Fibroblast of the conjunctiva (primary cell): ENCODE measurements around the gene SPR.

Experiments
- DNase-seq: peaks from one replicate; pipeline ENCODE4 v3.0.0-alpha.2; 2010; ENCODE audit warnings: low read depth

The SPR gene

DNA sequence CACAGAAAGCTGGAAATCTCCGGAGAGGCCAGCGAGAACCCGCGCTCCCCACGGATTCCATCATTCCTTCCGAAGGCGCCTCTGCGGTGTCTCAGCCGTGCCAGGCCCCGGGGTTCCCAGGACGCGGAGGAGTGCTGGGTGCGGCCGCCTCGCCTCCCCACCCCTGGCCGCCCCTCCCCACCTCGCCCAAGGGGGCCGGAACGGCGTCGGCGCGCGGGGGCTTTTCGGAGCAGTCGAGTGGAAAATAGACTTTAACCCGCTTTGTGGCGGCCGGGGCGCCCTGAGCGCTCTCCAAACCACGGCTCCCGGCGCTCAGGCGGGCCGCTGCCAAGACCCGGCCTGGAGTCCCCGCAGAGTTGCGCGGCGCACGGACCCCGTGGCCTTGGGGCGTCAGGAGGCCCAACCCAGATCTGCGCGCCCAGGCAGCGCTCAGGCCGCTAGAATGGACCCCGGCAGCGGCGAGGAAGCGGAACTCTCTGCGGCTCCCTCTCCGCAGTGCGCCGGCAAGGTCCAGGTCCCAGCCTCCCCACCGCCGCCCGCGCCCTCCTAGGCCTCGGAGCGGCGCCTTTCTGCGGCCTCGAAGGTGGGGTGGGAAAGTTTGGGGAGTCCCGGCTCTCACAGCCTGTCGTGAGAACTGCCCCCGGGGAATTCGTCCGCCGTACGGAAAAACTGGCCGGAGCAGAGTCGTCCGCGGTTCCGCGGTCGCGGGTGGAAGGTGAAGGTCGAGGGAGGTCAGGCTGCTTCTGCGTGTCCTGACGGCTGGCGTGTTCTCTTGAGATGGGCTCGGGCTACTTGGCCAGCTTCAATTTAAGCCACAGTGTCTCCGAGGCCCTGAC is 28.9 kb downstream of the SPR start:
- no peak for DNase-seq

DNA sequence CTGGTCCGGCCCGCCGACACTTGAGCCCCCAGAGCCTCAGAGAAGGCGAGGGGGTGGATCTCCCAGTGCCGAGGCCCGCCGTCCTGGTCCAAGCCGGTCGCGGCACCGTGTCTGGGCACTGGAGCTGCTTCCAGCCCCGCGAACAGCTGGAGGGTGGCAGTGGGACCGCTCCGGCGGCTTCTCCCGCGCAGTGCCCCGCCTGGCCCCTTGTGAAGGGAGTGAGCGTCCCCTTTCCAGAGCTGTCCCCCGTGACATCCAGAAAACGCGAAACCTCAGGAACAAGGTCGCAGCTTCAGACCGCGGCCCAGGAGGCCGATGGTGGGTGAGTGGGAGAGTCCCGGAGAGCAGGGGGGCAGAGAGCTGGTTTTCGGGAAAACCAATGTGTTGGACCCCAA is 29.5 kb downstream of the SPR start:
- DNase-seq = no peak

GRCh38 chr2:72917138-72917876 is 30.1 kb downstream of the SPR start, which contains the start of gene EMX1:
Gene EMX1 (plus strand): TSS chr2:72917519. CDS start chr2:72917853, 334 bp downstream.
- no peak for DNase-seq

- DNase-seq = no peak
Measured at GRCh38 chr2:72917877-72918553, 30.8 kb downstream of the SPR start.

- DNase-seq = no peak
Measured at GRCh38 chr2:72919414-72920317, 32.5 kb downstream of the SPR start.

- no peak for DNase-seq
Measured at GRCh38 chr2:72920318-72921087, 33.3 kb downstream of the SPR start.

- no peak for DNase-seq
Measured at GRCh38 chr2:72921088-72921851, 34.1 kb downstream of the SPR start.

DNA sequence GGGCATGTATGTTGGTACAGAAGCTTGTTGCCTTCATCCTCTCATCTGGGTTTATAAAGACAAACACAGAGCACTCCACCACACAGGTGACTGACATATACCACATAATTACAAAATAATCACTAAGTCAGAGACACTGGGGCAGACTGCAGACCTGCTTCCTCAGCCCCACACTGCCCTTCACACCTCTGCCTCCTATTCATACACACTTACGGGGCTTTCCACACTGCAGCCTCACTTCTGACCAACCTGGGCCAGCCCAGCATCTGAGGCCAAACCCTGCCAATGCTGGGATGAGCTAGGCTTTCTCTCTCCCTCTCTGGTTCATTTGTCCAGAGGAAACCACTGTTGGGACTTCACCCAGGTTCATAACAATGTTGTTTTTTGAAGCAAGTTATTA is 34.6 kb downstream of the SPR start:
- DNase-seq = no peak

DNA sequence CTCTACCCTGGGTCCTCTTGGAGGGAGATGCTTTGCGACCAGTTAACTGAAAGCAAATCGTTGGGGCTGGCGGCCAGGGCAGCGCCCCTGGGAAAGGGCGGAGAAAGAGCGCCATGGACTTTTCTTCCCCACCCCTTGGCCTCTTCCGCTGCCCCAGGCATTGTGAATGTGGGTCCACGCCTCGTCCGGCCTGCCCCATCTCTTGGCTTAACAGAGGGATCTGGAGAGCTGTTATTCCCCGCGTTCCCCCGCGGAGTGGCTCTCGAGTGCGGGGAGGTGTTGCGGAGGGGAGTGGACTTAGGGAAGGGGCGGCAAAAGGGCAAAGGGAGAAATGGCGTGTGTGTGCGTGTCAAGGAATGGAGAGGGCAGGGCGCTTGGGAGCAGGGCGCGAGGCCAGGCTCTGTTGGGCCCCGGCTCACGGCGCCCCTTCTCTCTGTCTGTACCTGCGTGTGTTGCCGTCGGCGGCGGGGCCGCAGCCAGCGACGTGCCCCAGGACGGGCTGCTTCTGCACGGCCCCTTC is 36.7 kb downstream of the SPR start:
- no peak for DNase-seq

- no peak for DNase-seq
Measured at GRCh38 chr2:72924353-72925240, 37.4 kb downstream of the SPR start.

DNA sequence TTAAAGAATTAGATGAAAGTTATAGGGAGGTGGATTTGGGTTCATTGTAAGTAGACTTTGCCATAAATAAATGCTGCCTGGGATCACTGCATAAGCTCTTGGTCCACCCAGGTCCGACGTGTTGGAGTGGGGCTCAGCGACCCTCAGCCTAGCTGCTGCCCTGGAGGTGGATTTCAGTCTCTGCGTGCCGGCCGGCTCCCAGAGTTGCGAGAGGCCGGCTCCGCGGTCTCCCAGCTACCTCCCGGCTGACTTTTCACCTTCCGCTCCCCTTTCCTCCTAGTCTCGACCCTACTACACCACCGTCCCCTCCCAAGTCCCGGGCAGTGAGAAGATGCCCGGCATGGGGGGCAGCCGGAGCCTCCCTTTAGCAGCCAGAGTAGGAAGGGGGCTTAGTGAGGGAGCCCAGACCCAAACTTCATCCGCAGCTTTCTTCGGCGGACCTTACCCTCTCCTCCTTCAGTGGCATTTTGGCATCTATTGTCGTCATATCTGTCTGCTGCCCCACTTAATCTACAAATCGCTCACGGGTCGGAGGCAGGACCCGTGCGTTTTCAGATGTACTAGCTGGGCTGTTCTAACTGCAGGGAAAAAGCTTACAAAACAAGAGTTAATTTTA is 38.2 kb downstream of the SPR start:
- no peak for DNase-seq

GRCh38 chr2:72926368-72926767 is 39.2 kb downstream of the SPR start:
- DNase-seq = no peak

DNA sequence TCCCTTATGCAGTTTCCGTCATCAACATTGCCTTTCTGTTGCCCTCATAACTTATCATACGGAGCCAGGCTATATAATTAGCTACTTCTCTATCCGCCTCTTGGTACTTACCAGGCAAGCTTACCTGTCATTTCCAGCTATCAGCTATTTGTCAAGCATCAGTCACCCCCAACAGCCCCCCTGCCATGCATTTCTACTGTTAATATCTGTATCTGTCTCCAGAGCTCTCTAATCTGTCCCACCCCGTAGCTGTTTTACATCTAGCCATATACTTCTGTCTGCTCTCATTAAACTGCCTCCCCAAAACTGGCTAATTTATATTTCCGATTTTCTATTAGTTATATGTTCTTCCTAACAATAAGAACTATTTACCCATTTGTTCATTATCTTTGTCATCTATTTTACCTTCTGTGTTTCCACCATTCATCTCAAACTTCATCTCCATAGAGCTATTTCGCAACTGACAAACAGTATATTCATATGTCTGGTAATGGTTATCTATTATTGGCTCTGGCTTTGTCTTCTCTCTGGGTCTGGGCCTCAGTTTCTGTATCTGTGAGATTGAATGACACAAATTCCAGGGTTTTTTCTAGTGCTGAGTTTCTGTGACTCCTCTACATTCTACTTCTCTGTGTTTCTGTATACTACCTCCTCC is 39.7 kb downstream of the SPR start:
- no peak for DNase-seq

- no peak for DNase-seq
Measured at GRCh38 chr2:72927619-72928550, 40.7 kb downstream of the SPR start.

DNA sequence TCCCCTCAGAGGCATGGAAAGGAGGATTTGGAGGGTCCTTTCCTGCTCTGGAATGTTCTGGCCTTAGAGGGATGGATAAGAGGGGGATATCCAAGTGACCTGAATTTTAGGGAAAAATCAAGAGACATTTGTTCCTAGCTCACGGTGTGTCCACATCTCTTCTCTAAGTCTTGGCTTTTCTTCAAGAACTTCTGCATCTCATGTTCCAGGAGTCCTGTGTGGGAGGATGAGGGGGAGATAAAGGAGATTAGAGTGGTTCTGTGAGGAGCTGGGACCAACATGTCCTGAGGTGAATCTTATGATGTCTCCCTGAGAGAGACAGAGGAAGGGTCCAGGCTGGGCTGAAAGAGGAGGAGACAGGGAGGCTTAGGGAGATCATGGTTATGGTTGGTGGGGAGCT is 41.8 kb downstream of the SPR start:
- DNase-seq = no peak

GRCh38 chr2:72931280-72931910 is 44.2 kb downstream of the SPR start:
- no peak for DNase-seq
